ENCODE results near the gene SFTPD. TPM values are rescaled to one million over a fixed set of nuclear protein-coding genes. Genes with fewer than 3 reads are reported as not detected.

SFTPD gene
- total and polyA plus RNA-seq, 10 donors: 0.15 to 0.33 (median 0.19) TPM; not detected in 7

DNA sequence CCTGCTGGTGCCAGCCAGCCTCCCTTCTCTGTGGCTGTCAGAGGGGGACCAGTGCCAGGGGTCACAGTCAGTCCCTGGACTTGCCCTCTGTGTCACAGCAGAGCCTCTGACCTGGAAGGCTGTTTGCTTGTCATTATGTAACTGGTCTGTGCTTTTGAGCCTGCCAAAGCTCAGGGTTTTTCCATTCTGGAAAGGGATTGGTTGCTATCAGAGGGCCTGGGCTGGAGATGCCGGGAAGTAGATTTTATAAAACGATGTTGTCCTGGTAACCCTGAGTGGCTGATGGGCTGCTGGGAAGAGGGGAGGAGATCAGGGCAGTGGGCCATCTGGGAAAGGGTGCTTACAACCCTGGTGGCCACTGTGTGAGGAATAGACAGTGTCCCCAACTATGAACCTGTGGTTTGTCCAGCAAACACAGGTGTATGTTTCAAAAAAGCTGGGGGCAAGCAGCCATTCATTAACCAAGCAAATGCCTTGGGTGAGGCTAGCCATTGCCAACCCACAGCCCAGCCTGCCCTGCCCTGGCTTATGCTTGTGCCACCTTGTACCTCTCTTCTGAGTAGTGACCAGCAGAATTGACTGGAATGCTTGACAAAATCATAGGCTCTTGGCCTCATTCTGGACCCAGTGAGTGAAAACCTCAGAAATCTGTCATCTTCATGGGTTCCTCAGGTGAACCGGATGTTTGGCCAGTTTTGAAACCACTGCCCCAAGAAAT is 21.6 kb downstream of the SFTPD start:
- Histone ChIP-seq H3K27ac (peak overlapping the region in 6 of 8 donors; percentile 9 to 67 (median 55)), H3K27me3 (replicated peaks in 1 of 7) (peaks cover 0 to 22% (median 4%) of the 10 kb centered on the region in 7 donors), H3K4me3 (no peak overlapping the region), H3K4me1 (peaks cover 5 to 15% (median 8%) of the 10 kb centered on the region in 6 donors), H3K9me3 (peaks cover 0 to 7% (median 2%) of the 10 kb centered on the region in 8 donors), H3K36me3 (peaks cover 0 to 5% (median 0%) of the 10 kb centered on the region in 6 donors)
- peak; percentile 50 for DNase-seq
- 57 to 87% (median 75%) methylated on average over 2 to 3 of the region's 3 CpGs for WGBS, 5 donors
- intact Hi-C loops (cut with DNase I; ENCODE audit: low total_unique reads): loop anchor here (5.0 kb wide), 1 partner anchor 365 kb away; the partner anchor contains the start of gene SFTPA2
- TF ChIP-seq, protein P1, sequence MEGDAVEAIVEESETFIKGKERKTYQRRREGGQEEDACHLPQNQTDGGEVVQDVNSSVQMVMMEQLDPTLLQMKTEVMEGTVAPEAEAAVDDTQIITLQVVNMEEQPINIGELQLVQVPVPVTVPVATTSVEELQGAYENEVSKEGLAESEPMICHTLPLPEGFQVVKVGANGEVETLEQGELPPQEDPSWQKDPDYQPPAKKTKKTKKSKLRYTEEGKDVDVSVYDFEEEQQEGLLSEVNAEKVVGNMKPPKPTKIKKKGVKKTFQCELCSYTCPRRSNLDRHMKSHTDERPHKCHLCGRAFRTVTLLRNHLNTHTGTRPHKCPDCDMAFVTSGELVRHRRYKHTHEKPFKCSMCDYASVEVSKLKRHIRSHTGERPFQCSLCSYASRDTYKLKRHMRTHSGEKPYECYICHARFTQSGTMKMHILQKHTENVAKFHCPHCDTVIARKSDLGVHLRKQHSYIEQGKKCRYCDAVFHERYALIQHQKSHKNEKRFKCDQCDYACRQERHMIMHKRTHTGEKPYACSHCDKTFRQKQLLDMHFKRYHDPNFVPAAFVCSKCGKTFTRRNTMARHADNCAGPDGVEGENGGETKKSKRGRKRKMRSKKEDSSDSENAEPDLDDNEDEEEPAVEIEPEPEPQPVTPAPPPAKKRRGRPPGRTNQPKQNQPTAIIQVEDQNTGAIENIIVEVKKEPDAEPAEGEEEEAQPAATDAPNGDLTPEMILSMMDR (IDR thresholded peaks at IDR 0.05 in 8 of 11, conservative IDR thresholded peaks at IDR 0.05 in 3 of 11): no peak
- no peak for TF ChIP-seq POLR2A (IDR thresholded peaks at IDR 0.05)
- peak in 2 of 3 donors; percentile 29 to 46 for TF ChIP-seq POLR2AphosphoS5 (IDR thresholded peaks at IDR 0.05)

GRCh38 chr10:79926037-79926436 is 22.9 kb downstream of the SFTPD start:
- H3K4me1 ChIP-seq: peaks cover 5 to 15% (median 8%) of the 10 kb centered on the region in 6 donors
- peaks cover 0 to 5% (median 0%) of the 10 kb centered on the region in 6 donors for H3K36me3 ChIP-seq
- DNase-seq: peak; percentile 34
- H3K27ac ChIP-seq: peak overlapping the region in 6 of 8 donors; percentile 1 to 67 (median 50)
- peaks cover 0 to 7% (median 2%) of the 10 kb centered on the region in 8 donors for H3K9me3 ChIP-seq
- 64 to 88% (median 70%) methylated on average over 6 to 7 of the region's 7 CpGs for WGBS, 5 donors
- H3K4me3 ChIP-seq: no peak overlapping the region
- intact Hi-C loops (cut with DNase I; ENCODE audit: low total_unique reads): loop anchor here (5.0 kb wide), 1 partner anchor 364 kb away; the partner anchor contains the start of gene SFTPA2
- no peak for TF ChIP-seq POLR2A (IDR thresholded peaks at IDR 0.05)
- TF ChIP-seq POLR2AphosphoS5 (IDR thresholded peaks at IDR 0.05): no peak
- TF ChIP-seq, protein P1 (IDR thresholded peaks at IDR 0.05 in 8 of 11, conservative IDR thresholded peaks at IDR 0.05 in 3 of 11): no peak
- peaks cover 0 to 20% (median 4%) of the 10 kb centered on the region in 7 donors for H3K27me3 ChIP-seq (replicated peaks in 1 of 7)

GRCh38 chr10:79925614-79926013 is 23.3 kb downstream of the SFTPD start:
- Histone ChIP-seq H3K27me3 (replicated peaks in 1 of 7) (peaks cover 0 to 16% (median 4%) of the 10 kb centered on the region in 7 donors), H3K4me3 (no peak overlapping the region), H3K36me3 (peaks cover 0 to 5% (median 0%) of the 10 kb centered on the region in 6 donors), H3K4me1 (peaks cover 5 to 15% (median 8%) of the 10 kb centered on the region in 6 donors), H3K9me3 (peaks cover 0 to 7% (median 2%) of the 10 kb centered on the region in 8 donors), H3K27ac (peak overlapping the region in 5 of 8 donors; percentile 1 to 67 (median 55))
- DNase-seq: no peak
- WGBS, 5 donors: 34 to 52% (median 48%) methylated on average over 3 of the region's 3 CpGs
- no peak for TF ChIP-seq POLR2AphosphoS5 (IDR thresholded peaks at IDR 0.05)
- TF ChIP-seq, protein P1 (IDR thresholded peaks at IDR 0.05 in 8 of 11, conservative IDR thresholded peaks at IDR 0.05 in 3 of 11): no peak
- no peak for TF ChIP-seq POLR2A (IDR thresholded peaks at IDR 0.05)
- intact Hi-C loops (cut with DNase I; ENCODE audit: low total_unique reads): loop anchor here (5.0 kb wide), 1 partner anchor 363 kb away; the partner anchor contains the start of gene SFTPA2

- intact Hi-C loops (cut with DNase I; ENCODE audit: low total_unique reads): no loop called here
- Histone ChIP-seq H3K27ac (no peak overlapping the region), H3K4me1 (peaks cover 0 to 9% (median 1%) of the 10 kb centered on the region in 6 donors), H3K27me3 (replicated peaks in 1 of 7) (no peaks in the 10 kb centered on the region), H3K9me3 (peaks cover 0 to 7% (median 2%) of the 10 kb centered on the region in 8 donors), H3K4me3 (no peak overlapping the region), H3K36me3 (peaks cover 0 to 5% (median 0%) of the 10 kb centered on the region in 6 donors)
- TF ChIP-seq POLR2AphosphoS5 (IDR thresholded peaks at IDR 0.05) (no peak), POLR2A (IDR thresholded peaks at IDR 0.05) (no peak)
- TF ChIP-seq, protein P1 (IDR thresholded peaks at IDR 0.05 in 8 of 11, conservative IDR thresholded peaks at IDR 0.05 in 3 of 11): no peak
- 87 to 97% (median 93%) methylated on average over 8 of the region's 8 CpGs for WGBS, 5 donors
- no peak for DNase-seq
These were observed 25.2 kb downstream of the SFTPD start for GRCh38 chr10:79923669-79924068.

All from spleen (tissue), 11 donors.